Loucy (cell line): ENCODE results near the gene LHX5.

ENCODE experiments used
- CTCF ChIP-seq: fragments of 200-600 bp; sonication (generic); conservative IDR thresholded peaks from 2 replicates; pipeline ENCODE4 v1.5.1; 2014; ENCODE audit warnings: mild to moderate bottlenecking, antibody characterized with exemption, low read length
- EZH2phosphoT487 ChIP-seq: fragments of 200-600 bp; IDR thresholded peaks from 2 replicates; pipeline ENCODE4 v1.6.1; 2018; ENCODE audit warnings: antibody characterized with exemption, mild to moderate bottlenecking, moderate library complexity, borderline replicate concordance

- TF ChIP-seq CTCF (no peak), EZH2phosphoT487 (no peak)
Measured at GRCh38 chr12:113515082-113515856, 43.6 kb upstream of the LHX5 start.
